H9 (cell line): ENCODE data around the gene MIOS. TPM values are rescaled to one million over a fixed set of nuclear protein-coding genes. Genes with fewer than 3 reads are reported as not detected.

Experiments
- DNase-seq: peaks from one replicate; pipeline ENCODE4 v3.0.0-alpha.2; 2017
- H2AFZ ChIP-seq: one replicate; pipeline ENCODE4 v1.6.1; 2013; ENCODE audit warnings: mild to moderate bottlenecking, low read length, control low read depth, moderate library complexity
- H2AK5ac ChIP-seq: 2 replicates; pipeline ENCODE4 v1.6.1; 2013; ENCODE audit warnings: low read length, control low read depth, mixed read lengths; ENCODE audit not compliant: insufficient read length
- H2BK120ac ChIP-seq: one replicate; pipeline ENCODE4 v1.6.1; 2013; ENCODE audit warnings: low read depth, mild to moderate bottlenecking, low read length, control low read depth, inconsistent platforms; ENCODE audit not compliant: poor library complexity, severe bottlenecking
- H2BK12ac ChIP-seq: 2 replicates; pipeline ENCODE4 v1.6.1; 2013; ENCODE audit warnings: low read length, control low read depth, mixed read lengths, low read depth; ENCODE audit not compliant: insufficient read length
- H2BK15ac ChIP-seq: 2 replicates; pipeline ENCODE4 v1.6.1; 2013; ENCODE audit warnings: low read depth, low read length, control low read depth
- H2BK20ac ChIP-seq: one replicate; pipeline ENCODE4 v1.6.1; 2013; ENCODE audit warnings: low read depth, mild to moderate bottlenecking, low read length, control low read depth, inconsistent platforms; ENCODE audit not compliant: poor library complexity, severe bottlenecking
- H2BK5ac ChIP-seq: 2 replicates; pipeline ENCODE4 v1.6.1; 2013; ENCODE audit warnings: low read length, control low read depth, mixed read lengths; ENCODE audit not compliant: insufficient read length
- H3K14ac ChIP-seq: 2 replicates; pipeline ENCODE4 v1.6.1; 2013; ENCODE audit warnings: low read length, control low read depth; ENCODE audit not compliant: insufficient read depth
- H3K18ac ChIP-seq: 2 replicates; pipeline ENCODE4 v1.6.1; 2013; ENCODE audit warnings: low read depth, mild to moderate bottlenecking, mixed read lengths, low read length, control low read depth; ENCODE audit not compliant: insufficient read length
- H3K23ac ChIP-seq: 2 replicates; pipeline ENCODE4 v1.6.1; 2013; ENCODE audit warnings: low read length, control low read depth, mixed read lengths, low read depth; ENCODE audit not compliant: insufficient read length
- H3K23me2 ChIP-seq: 2 replicates; pipeline ENCODE4 v1.6.1; 2013; ENCODE audit warnings: low read depth, mild to moderate bottlenecking, mixed read lengths, low read length, control low read depth; ENCODE audit not compliant: insufficient read length, poor library complexity, severe bottlenecking
- H3K27ac ChIP-seq: 2 replicates; pipeline ENCODE4 v1.5.1; 2013; ENCODE audit warnings: low read length, control low read depth, mixed read lengths, low read depth; ENCODE audit not compliant: insufficient read length
- H3K27me3 ChIP-seq: 2 replicates; pipeline ENCODE4 v1.6.1; 2013; ENCODE audit warnings: low read length, control low read depth, inconsistent platforms; ENCODE audit not compliant: insufficient read depth
- H3K4ac ChIP-seq: 2 replicates; pipeline ENCODE4 v1.6.1; 2013; ENCODE audit warnings: low read depth, mild to moderate bottlenecking, control low read depth, inconsistent platforms, low read length, moderate library complexity
- H3K4me1 ChIP-seq: 2 replicates; pipeline ENCODE4 v1.6.1; 2013; ENCODE audit warnings: low read length, control low read depth, inconsistent platforms; ENCODE audit not compliant: insufficient read depth
- H3K4me2 ChIP-seq: 2 replicates; pipeline ENCODE4 v1.6.1; 2013; ENCODE audit warnings: low read length, control low read depth, mixed read lengths; ENCODE audit not compliant: insufficient read length, insufficient read depth
- H3K56ac ChIP-seq: 2 replicates; pipeline ENCODE4 v1.6.1; 2013; ENCODE audit warnings: low read depth, mild to moderate bottlenecking, mixed read lengths, low read length, control low read depth; ENCODE audit not compliant: insufficient read length
- H3K79me1 ChIP-seq: 2 replicates; pipeline ENCODE4 v1.6.1; 2013; ENCODE audit warnings: low read depth, mild to moderate bottlenecking, moderate library complexity, low read length, control low read depth, inconsistent platforms; ENCODE audit not compliant: insufficient read depth, poor library complexity, severe bottlenecking
- H3K79me2 ChIP-seq: 2 replicates; pipeline ENCODE4 v1.6.1; 2013; ENCODE audit warnings: low read length, control low read depth, inconsistent platforms; ENCODE audit not compliant: insufficient read depth
- H3K9ac ChIP-seq: 2 replicates; pipeline ENCODE4 v1.6.1; 2013; ENCODE audit warnings: low read length, control low read depth, mixed read lengths; ENCODE audit not compliant: insufficient read length; ENCODE audit errors: extremely low read depth
- H3K9me3 ChIP-seq: one replicate; pipeline ENCODE4 v1.6.1; 2013; ENCODE audit warnings: low read depth, low read length, inconsistent platforms; ENCODE audit not compliant: control insufficient read depth
- H3T11ph ChIP-seq: one replicate; pipeline ENCODE4 v1.6.1; 2013; ENCODE audit warnings: mild to moderate bottlenecking, low read length, control low read depth, inconsistent platforms
- H4K20me1 ChIP-seq: one replicate; pipeline ENCODE4 v1.6.1; 2013; ENCODE audit not compliant: control insufficient read depth, insufficient read length, insufficient read depth
- H4K5ac ChIP-seq: 2 replicates; pipeline ENCODE4 v1.6.1; 2013; ENCODE audit warnings: low read depth, mild to moderate bottlenecking, mixed read lengths, low read length, control low read depth; ENCODE audit not compliant: insufficient read length
- H4K8ac ChIP-seq: replicated peaks from 2 replicates; pipeline ENCODE4 v1.6.1; 2013; ENCODE audit warnings: low read length, control low read depth, mixed read lengths, low read depth; ENCODE audit not compliant: insufficient read length
- H4K91ac ChIP-seq: 2 replicates; pipeline ENCODE4 v1.6.1; 2013; ENCODE audit warnings: low read depth, mild to moderate bottlenecking, moderate library complexity, mixed read lengths, low read length, control low read depth; ENCODE audit not compliant: insufficient read length
- H3K27ac Mint-ChIP-seq, 3 experiments: 2 replicates in 2 of 3; 3 replicates in 1 of 3; pipeline ENCODE4 v1.8.0; 2020 to 2021; ENCODE audit warnings: mixed read lengths in 3 of 3, mild to moderate bottlenecking in 1 of 3, moderate library complexity in 1 of 3
- H3K27me3 Mint-ChIP-seq: 2 replicates; pipeline ENCODE4 v1.8.0; 2021; ENCODE audit warnings: low read depth, mild to moderate bottlenecking, moderate library complexity, mixed read lengths
- H3K36me3 Mint-ChIP-seq, 3 experiments: 2 replicates in 2 of 3; 3 replicates in 1 of 3; pipeline ENCODE4 v1.8.0; 2020 to 2021; ENCODE audit warnings: low read depth in 3 of 3, mixed read lengths in 3 of 3; ENCODE audit not compliant: insufficient read depth in 1 of 3
- H3K4me1 Mint-ChIP-seq, 2 experiments: 2 replicates each; pipeline ENCODE4 v1.8.0; 2020; ENCODE audit warnings: mixed read lengths in 2 of 2
- H3K4me3 Mint-ChIP-seq, 2 experiments: 2 replicates in 1 of 2; 3 replicates in 1 of 2; pipeline ENCODE4 v1.8.0; 2020 to 2021; ENCODE audit warnings: mild to moderate bottlenecking in 2 of 2, mixed read lengths in 2 of 2, moderate library complexity in 1 of 2
- H3K9me3 Mint-ChIP-seq, 2 experiments: 2 replicates in 1 of 2; 3 replicates in 1 of 2; pipeline ENCODE4 v1.8.0; 2020; ENCODE audit warnings: mild to moderate bottlenecking in 2 of 2, mixed read lengths in 2 of 2, moderate library complexity in 1 of 2
- WGBS: extraction: QIAGEN DNeasy Blood & Tissue Kit; methylation state at CpG from one replicate; pipeline ENCODE4 v1.1.7; 2013; ENCODE audit warnings: missing lambda C conversion rate, low lambda C conversion rate, mixed read lengths; ENCODE audit not compliant: insufficient read length; ENCODE audit errors: extremely low coverage; 5-methylcytosine and 5-hydroxymethylcytosine counted together
- total RNA-seq: library from RNA; stranded (reverse); gene quantifications from 2 replicates; pipeline ENCODE4 v1.2.1, GENCODE V29; 2021
- TF ChIP-seq, protein P1 (sequence below): fragments of 200-600 bp; sonication (generic); conservative IDR thresholded peaks from 3 replicates; pipeline ENCODE4 v1.8.0; 2021; ENCODE audit warnings: antibody characterized with exemption, mild to moderate bottlenecking

Gene MIOS
- total RNA-seq, 1 experiment from 2014 or later = 46.4 TPM

DNA sequence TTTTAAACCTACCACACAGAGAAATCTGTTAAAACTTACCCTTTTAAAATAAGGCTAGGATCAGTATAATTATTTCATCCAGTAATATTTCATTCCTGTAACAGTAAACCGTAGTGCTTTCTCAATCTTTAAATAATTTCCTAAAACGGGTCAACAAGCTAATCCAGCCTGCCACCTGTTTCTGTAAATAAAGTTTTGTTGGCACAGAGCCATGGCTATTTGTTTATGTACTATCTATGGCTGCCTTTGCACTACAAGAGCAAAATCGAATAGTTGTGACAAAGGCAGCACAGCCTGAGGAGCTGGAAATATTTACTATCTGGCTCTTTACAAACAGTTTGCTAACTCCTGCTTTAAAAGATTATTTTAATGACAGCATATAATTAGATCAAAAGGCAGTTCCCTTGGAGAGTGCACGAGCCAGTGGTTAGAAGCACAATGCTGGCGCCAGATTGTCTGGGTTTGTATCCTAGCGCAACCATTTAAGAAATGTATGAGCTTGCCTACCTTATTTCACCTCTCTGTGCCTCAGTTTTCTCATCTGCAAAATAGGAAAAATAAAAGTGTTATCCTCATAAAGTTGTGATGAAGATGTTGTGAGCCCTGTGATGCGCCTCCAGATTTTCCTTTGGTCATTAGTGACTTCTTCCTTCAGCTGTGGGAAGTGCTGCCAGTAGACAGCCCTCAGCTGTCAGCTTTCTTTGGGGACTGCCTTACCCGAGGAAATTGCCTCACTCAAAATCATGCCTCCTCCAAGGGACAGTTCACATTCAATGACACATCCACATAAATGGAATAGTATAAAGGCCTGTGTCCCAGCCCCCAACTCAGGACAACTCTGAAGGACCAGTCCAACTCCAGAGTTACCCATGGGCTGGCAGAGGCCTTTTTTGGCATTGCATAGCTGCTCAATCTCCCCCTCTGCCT is 11.8 kb upstream of the MIOS start:
- no peak overlapping the region for H3K4me3 Mint-ChIP-seq
- H3K27ac ChIP-seq = no peak overlapping the region
- H3K9me3 Mint-ChIP-seq = peaks cover 7 to 12% of the 10 kb centered on the region in 2 experiments; a peak in 4 of 5 replicates
- H4K91ac ChIP-seq = no peak overlapping the region
- no peak overlapping the region for H2BK20ac ChIP-seq
- no peak for DNase-seq
- H4K8ac ChIP-seq = no peak overlapping the region
- no peaks in the 10 kb centered on the region for H3K79me1 ChIP-seq
- no peak overlapping the region for H2BK5ac ChIP-seq
- no peaks in the 10 kb centered on the region for H4K20me1 ChIP-seq
- no peak overlapping the region for H2BK12ac ChIP-seq
- H3K23ac ChIP-seq = no peak overlapping the region
- peaks cover 7 to 22% (median 9%) of the 10 kb centered on the region in 3 experiments; a peak in 5 of 7 replicates for H3K36me3 Mint-ChIP-seq
- H3K4me2 ChIP-seq = no peak overlapping the region
- H3K27me3 ChIP-seq = no peaks in the 10 kb centered on the region
- no peaks in the 10 kb centered on the region; the same call in 1 of the 2 replicates for H3K27me3 Mint-ChIP-seq
- no CpG with 5 or more reads among the region's 8 CpGs for WGBS
- H3K18ac ChIP-seq = no peak overlapping the region
- peaks cover 0 to 8% of the 10 kb centered on the region in 2 experiments; a peak in 1 of 4 replicates for H3K4me1 Mint-ChIP-seq
- no peak overlapping the region for H3K14ac ChIP-seq
- H3K56ac ChIP-seq = no peak overlapping the region
- H3K9ac ChIP-seq = no peak overlapping the region
- H3K79me2 ChIP-seq = no peaks in the 10 kb centered on the region
- H3K23me2 ChIP-seq = no peaks in the 10 kb centered on the region
- no peak overlapping the region for H2AFZ ChIP-seq
- no peaks in the 10 kb centered on the region for H3K9me3 ChIP-seq
- no peak overlapping the region for H2BK120ac ChIP-seq
- no peaks in the 10 kb centered on the region for H3K4me1 ChIP-seq
- H2BK15ac ChIP-seq = no peak overlapping the region
- H4K5ac ChIP-seq = no peak overlapping the region
- TF ChIP-seq, protein P1, sequence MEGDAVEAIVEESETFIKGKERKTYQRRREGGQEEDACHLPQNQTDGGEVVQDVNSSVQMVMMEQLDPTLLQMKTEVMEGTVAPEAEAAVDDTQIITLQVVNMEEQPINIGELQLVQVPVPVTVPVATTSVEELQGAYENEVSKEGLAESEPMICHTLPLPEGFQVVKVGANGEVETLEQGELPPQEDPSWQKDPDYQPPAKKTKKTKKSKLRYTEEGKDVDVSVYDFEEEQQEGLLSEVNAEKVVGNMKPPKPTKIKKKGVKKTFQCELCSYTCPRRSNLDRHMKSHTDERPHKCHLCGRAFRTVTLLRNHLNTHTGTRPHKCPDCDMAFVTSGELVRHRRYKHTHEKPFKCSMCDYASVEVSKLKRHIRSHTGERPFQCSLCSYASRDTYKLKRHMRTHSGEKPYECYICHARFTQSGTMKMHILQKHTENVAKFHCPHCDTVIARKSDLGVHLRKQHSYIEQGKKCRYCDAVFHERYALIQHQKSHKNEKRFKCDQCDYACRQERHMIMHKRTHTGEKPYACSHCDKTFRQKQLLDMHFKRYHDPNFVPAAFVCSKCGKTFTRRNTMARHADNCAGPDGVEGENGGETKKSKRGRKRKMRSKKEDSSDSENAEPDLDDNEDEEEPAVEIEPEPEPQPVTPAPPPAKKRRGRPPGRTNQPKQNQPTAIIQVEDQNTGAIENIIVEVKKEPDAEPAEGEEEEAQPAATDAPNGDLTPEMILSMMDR = no peak
- no peak overlapping the region for H3T11ph ChIP-seq
- no peak overlapping the region for H3K4ac ChIP-seq
- no peak overlapping the region for H2AK5ac ChIP-seq
- no peak overlapping the region for H3K27ac Mint-ChIP-seq
